Upper lobe of left lung (tissue), 4 donors: Measurements from ENCODE around the gene NOL4L.

Experiments used
- CTCF ChIP-seq, 6 experiments: fragments of 450-650 bp in 4 of 6; fragments of 200-600 bp in 2 of 6; sonication (generic) in 2 of 6; IDR thresholded peaks; one replicate each; pipeline ENCODE4 v1.5.1; 2016 to 2019; ENCODE audit warnings: antibody characterized with exemption in 6 of 6
- EP300 ChIP-seq, 4 donors: sonication (generic); formaldehyde crosslinking; IDR thresholded peaks; one replicate each; pipeline ENCODE4 v1.5.1; 2017; ENCODE audit warnings: antibody characterized with exemption in 4 of 4, control low read depth in 2 of 4
- POLR2A ChIP-seq, 4 donors: fragments of 450-650 bp; IDR thresholded peaks; one replicate each; pipeline ENCODE4 v1.5.1; 2016 to 2017; ENCODE audit warnings: antibody characterized with exemption in 4 of 4, mild to moderate bottlenecking in 2 of 4

DNA sequence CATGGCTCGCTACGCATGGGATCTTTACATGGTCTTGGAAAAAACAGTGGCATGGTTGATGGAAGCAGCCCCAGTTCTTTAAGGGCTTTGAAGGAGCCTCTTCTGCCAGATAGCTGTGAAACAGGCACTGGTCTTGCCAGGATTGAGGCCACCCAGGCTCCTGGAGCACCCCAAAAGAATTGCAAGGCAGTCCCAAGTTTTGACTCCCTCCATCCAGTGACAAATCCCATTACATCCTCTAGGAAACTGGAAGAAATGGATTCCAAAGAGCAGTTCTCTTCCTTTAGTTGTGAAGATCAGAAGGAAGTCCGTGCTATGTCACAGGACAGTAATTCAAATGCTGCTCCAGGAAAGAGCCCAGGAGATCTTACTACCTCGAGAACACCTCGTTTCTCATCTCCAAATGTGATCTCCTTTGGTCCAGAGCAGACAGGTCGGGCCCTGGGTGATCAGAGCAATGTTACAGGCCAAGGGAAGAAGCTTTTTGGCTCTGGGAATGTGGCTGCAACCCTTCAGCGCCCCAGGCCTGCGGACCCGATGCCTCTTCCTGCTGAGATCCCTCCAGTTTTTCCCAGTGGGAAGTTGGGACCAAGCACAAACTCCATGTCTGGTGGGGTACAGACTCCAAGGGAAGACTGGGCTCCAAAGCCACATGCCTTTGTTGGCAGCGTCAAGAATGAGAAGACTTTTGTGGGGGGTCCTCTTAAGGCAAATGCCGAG, 148.8 kb downstream of the NOL4L start:
- TF ChIP-seq CTCF (IDR thresholded peaks at IDR 0.05): no peak
- no peak for TF ChIP-seq POLR2A (IDR thresholded peaks at IDR 0.05)
- no peak for TF ChIP-seq EP300 (IDR thresholded peaks at IDR 0.05)
